ENCODE results near the gene GLRX.
"Not testable (repeated sequence)": the region's sequence is repeated elsewhere in the genome, so short reads cannot be mapped to it uniquely, and the experiment has no call there.

- TF ChIP-seq CTCF (conservative IDR thresholded peaks at IDR 0.05 in 1 of 2, IDR thresholded peaks at IDR 0.05 in 1 of 2; ENCODE audit: low read depth in 1 of 2, low read length in 2 of 2); EZH2 (IDR thresholded peaks at IDR 0.05; ENCODE audit: low read length, missing control alignments): not testable (repeated sequence)
Observed at GRCh38 chr5:95851141-95851540, 28.6 kb upstream of the GLRX start.
